GM23248 (cell line): ENCODE measurements around the gene ATP13A3.

ENCODE experiments used
- EZH2 ChIP-seq: fragments of 200-600 bp; sonication (generic); IDR thresholded peaks from 2 replicates; pipeline ENCODE4 v1.6.1; 2018; ENCODE audit warnings: antibody characterized with exemption, mild to moderate bottlenecking; ENCODE audit not compliant: insufficient read depth, poor library complexity, severe bottlenecking
- EZH2phosphoT487 ChIP-seq: fragments of 200-600 bp; sonication (generic); IDR thresholded peaks from 2 replicates; pipeline ENCODE4 v1.6.1; 2018; ENCODE audit warnings: antibody characterized with exemption, moderate library complexity, mild to moderate bottlenecking, low read depth; ENCODE audit not compliant: insufficient read depth

- TF ChIP-seq EZH2 (no peak), EZH2phosphoT487 (no peak)
Observed at GRCh38 chr3:194364314-194364651, 122.5 kb downstream of the ATP13A3 start.
